GM20000 (cell line): Measurements from ENCODE around the gene FSCN2.

Experiments used
- DNase-seq: peaks from one replicate; pipeline ENCODE4 v3.0.0; 2012; ENCODE audit warnings: low spot score
- TF ChIP-seq, protein P1 (sequence below): IDR thresholded peaks from 2 replicates; pipeline ENCODE4 v1.5.1; 2012; ENCODE audit warnings: mild to moderate bottlenecking, control low read depth; ENCODE audit errors: extremely low read depth, missing control alignments

Gene FSCN2

DNA sequence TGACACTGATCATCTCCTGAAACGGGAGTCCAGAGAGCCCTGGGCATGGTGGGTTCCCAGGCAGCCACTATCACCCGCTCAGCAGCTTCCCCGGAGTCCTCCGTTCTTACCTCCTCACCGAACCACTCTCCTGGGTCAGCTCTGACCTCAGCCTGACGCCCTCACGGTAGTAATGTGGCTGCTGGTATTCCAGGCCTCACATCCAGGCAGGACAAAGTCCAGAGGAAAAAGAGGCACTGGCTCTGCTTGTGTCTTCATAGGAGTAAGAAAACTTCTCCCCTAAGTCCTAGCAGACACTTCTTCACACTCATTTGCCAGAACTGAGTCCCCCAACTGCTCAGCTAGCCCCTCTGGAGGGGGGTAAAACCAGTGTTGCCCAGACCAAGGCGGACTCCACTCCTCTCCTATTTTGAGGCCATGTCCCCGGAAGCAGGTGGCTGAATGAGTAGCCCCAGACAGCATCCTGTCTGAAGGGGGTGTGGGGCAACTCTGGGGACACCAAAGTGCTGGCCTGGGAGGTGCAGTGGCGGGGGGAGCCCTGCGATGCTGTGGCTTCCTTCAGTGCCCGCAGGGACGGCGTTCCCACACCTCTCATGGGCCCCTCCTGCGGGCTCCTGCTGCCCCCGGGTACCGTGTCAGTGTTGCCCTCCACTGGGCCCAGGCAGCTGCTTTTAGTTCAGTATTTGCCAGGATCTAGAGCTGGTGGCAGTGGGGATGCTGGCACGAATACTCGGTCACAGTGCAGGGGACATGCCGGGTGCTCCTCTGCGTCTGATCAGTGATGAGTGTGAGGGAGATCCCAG, 5.4 kb downstream of the FSCN2 start:
- no peak for DNase-seq
- TF ChIP-seq, protein P1, sequence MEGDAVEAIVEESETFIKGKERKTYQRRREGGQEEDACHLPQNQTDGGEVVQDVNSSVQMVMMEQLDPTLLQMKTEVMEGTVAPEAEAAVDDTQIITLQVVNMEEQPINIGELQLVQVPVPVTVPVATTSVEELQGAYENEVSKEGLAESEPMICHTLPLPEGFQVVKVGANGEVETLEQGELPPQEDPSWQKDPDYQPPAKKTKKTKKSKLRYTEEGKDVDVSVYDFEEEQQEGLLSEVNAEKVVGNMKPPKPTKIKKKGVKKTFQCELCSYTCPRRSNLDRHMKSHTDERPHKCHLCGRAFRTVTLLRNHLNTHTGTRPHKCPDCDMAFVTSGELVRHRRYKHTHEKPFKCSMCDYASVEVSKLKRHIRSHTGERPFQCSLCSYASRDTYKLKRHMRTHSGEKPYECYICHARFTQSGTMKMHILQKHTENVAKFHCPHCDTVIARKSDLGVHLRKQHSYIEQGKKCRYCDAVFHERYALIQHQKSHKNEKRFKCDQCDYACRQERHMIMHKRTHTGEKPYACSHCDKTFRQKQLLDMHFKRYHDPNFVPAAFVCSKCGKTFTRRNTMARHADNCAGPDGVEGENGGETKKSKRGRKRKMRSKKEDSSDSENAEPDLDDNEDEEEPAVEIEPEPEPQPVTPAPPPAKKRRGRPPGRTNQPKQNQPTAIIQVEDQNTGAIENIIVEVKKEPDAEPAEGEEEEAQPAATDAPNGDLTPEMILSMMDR, result no peak

DNA sequence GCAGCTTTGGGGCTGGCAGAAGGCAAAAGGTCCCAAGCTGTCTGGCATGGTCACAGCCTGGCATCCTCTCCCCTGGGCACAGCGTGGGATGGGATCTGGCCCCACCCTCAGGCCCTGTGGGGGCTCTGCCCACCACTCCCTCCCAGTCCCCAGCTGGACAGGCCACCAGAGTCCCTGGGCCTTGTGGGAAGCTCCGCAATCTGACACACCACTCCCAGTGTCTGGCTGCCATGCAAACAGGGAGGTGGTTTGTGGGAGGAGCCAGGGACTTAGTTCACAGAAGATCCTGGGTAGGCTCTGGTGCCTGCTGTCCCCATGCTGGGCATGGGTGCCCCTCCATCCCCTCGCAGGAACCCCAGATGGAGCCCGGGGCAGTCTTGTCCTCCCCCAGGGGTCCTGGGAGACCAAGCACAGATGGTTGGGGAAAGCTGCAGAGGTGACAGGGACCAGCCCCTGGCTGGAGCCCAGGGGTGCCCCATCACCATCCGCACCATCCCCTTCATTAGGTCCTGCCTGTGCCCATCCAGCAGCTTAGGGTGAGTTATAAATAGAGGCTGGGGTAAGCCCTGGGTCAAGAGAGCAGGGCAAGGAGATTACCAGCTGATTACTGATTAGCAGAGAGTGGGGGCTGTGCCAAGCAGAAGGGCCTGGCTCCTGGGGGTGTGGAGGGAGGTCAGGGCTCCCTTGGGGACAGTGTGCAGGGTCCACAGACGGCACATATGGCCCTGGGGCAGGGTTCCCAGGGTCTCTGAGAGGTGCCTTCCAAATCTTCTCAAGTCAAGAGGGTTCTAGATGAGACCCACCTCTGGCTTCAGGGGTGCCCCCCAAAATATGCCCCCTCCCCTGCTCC, 6.2 kb downstream of the FSCN2 start:
- TF ChIP-seq, protein P1, result no peak
- no peak for DNase-seq

DNA sequence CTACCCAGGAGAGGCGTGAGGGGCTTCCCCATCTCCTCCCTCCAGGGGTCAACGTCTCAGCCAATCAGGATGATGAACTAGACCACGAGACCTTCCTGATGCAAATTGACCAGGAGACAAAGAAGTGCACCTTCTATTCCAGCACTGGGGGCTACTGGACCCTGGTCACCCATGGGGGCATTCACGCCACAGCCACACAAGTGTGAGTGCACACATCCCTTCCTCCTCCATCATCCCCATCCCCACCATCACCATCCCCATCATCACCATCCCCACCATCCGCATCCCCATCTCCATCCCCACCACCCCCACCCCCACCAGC, 6.8 kb downstream of the FSCN2 start:
- DNase-seq, result no peak
- TF ChIP-seq, protein P1, result no peak

DNA sequence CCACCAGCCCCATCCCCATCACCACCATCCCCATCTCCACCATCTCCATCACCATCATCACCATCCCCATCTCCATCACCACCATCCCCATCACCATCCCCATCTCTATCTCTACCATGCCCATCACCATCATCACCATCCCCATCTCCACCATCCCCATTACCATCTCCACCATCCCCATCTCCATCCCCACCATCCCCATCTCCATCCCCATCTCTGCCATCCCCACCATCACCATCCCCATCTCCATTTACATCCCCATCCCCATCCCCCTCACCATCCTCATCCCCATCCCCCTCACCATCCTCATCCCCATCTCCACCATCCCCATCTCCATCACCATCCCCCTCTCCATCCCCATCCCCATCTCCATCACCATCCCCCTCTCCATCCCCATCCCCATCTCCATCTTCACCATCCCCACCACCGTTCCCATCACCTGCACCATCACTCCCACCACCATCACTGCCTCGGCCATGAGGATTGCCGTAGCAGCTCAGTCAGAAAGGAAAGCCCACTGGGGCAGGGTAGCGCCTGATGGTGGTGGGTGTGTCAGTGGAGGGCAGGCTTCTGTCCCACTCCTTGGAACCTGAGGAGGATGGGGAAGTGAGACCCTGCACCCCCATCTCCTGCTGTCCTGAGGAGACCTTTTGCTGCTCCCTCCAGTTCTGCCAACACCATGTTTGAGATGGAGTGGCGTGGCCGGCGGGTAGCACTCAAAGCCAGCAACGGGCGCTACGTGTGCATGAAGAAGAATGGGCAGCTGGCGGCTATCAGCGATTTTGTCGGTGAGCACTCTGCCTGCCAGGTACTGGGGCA, 7.5 kb downstream of the FSCN2 start:
- TF ChIP-seq, protein P1, result no peak
- no peak for DNase-seq

DNA sequence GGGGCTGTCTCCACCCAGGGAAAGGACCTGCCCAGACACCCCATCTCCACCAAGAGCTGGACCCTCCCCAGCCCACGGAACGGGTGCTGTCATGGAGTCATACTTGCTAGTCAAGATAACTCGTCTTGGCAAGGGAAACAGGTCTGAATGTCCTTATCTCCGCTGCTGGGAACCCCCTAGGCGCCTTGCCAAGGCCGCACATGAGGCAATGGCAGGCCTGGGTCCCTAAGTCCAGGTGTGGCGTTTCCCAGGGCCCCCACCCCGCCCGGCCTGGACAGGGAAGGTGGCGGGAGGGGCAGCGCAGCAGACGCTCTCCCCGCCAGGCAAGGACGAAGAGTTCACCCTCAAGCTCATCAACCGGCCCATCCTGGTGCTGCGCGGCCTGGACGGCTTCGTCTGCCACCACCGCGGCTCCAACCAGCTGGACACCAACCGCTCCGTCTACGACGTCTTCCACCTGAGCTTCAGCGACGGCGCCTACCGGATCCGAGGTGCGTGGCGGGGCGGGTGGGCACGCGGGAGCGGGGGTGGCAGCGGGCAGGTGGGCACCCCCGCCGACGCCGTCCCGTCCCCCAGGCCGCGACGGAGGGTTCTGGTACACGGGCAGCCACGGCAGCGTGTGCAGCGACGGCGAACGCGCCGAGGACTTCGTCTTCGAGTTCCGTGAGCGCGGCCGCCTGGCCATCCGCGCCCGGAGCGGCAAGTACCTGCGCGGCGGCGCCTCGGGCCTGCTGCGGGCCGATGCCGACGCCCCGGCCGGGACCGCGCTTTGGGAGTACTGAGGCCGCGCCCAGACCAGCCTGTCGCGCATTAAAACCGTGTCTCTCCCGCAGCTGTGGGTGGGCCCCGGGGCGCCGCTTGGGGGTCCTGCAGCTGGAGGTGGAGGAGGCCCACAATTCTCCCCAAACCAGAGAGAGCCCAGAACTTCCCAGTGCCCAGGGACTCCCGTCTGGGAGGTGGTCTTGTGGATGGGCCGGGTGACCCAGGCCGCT, 8.4 kb downstream of the FSCN2 start:
- TF ChIP-seq, protein P1, result no peak
- DNase-seq, result no peak

DNA sequence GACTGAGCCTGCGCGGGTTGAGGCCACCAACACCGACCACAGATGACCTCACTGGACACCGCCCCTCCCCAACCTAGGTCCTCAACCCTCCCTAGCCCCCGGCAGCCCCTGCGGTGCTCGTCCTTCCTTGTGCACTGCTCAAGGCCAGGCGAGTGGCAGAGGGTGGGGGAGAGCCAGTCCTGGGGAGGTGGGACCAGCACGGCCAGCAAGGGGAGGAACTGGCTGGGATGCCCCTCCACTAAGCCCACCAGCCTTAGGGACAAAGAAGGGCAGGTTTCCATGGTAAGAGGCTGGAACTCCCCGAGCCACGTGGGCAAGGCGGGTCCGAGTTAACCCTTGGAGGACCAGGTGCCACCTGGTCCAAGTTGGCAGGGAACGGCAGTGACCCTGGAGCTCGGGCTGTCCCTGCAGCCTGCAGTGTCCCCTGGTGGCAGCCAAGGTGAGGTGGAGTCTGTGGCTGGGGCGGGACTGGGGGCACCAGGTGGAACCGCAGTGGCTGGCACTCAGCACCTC, 9.2 kb downstream of the FSCN2 start:
- TF ChIP-seq, protein P1, result peak; percentile 30
- peak; percentile 73 for DNase-seq
